GM19351 (cell line): ENCODE data around the gene AXIN2.

Experiments
- ATAC-seq: cut with Tn5 transposase; IDR thresholded peaks from one replicate; pipeline ENCODE4 v1.9.1; 2021; ENCODE audit warnings: mild to moderate bottlenecking, moderate library complexity; ENCODE audit not compliant: unreplicated experiment

The AXIN2 gene

DNA sequence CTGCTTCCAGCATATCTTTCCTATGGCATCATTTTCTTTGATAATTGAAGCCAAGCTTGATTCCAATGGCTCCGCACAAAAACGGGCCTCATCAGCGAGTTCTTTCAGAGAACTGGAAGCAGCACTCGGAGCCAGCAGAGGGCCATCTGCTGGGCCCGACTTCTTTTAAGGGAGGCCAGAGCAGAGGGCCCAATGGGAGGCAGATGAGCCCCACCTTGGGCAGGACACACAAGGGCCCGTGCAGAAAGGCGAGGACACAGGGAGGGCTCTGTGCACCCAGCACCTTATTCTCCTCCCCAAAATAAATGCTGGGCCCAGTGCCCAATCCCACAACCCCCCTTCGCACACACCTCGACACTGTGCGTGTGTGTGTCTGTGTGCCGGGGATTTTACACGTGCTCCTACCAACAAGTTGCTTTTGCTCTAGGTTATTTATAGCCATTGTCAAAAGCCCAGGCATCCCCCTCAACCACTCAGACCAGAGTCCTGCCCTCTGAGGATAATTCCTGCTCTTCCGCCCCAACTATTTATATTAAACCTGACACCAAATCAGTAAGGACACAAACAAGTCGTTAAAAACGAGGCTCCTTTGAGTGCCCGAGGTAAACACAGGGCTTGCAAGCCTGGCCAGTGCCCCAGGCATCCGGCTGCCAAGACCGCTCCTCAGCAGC is 6.8 kb downstream of the AXIN2 start:
- no peak for ATAC-seq

DNA sequence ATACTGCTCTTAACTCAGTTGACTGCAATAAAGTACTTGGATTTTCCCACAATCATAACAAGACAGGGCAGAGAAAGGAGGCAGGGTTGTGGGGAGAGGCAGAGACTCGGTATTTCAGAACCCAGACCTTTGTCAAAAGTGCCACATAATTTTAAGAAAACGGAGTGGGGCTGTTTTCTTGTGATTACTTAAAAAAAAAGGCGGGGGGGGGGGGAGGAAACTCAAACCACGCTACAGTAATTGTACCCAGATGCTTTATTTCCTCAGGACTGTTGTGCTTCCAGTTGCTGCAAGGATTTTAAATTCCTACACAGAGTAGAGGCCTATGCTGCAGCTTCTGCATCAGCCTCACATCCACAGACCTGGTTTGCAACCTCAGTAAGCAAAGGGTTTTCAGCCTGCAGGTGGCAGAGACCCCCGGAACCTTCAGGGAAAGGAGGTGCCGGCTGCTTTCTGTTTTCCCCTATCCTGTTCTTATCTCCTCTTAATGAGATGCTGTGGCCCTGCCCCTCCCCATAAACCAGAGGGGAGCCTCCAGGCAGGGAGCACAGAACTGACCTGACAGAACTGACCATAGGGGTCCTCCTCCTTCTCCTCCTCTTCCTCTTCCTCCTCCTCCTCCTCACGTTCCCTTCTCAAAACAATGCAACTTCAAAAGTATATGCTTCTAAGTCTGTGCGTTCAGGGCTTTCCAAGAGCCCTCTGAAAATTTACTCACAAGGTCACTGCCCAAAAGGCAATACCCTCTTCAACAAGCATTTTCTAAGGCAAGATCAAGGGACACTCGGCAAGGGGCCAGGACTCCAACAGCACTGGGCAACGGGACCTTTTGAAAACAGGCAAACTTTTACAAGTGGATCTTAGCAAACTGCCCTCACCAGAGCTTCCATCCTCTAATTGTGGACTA is 7.5 kb downstream of the AXIN2 start:
- no peak for ATAC-seq

GRCh38 chr17:65553009-65553645 is 8.3 kb downstream of the AXIN2 start:
- no peak for ATAC-seq

GRCh38 chr17:65552214-65552613 is 9.2 kb downstream of the AXIN2 start:
- no peak for ATAC-seq

GRCh38 chr17:65551267-65552040 is 10.0 kb downstream of the AXIN2 start:
- ATAC-seq, result no peak

DNA sequence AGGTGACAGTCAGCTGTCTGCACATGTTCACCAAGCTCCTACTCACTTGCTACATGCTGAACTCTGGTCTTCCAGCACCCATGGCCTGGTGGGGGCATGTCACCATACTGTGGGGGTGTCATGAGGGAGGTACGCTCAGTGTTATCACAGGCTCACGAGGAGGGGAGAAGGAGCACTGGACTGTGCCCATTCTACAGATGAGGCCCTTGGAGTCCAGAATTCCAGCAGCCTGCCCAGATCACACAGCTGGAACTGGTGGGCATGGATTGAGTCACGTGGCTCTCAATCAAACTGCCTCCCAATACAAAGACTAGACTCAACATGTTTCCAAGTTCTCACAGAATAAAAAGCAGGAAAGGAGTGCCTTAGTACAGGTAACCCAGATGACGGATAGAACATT is 10.7 kb downstream of the AXIN2 start:
- no peak for ATAC-seq

DNA sequence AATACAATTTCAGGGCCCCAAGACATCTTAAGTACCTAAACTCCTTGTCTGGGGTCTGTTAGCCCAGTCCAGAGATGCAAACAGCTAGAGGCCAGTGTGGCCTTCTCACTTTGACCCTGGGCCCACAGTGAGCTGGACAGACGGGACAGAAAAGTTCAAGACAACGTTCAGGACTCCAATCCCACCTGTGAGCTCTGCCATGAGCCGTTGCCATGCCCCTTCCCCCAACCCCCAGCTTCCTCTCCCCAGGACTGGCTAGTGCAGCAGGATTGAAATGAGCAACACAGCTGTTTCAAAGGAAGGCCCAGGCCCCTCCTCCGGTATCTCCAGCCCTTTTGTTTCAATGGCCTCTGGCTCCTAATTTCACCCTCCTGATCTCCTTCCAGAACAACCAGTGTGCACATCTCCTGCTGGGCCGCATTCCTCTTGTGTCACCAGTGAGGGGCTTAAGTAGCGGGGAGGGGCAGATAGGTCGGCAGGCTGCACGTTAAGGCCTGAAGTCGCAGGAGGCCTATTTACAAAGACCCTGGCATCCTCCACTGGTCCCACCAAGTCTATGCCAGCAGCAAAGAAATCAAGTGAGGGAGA is 11.3 kb downstream of the AXIN2 start:
- ATAC-seq, result no peak

DNA sequence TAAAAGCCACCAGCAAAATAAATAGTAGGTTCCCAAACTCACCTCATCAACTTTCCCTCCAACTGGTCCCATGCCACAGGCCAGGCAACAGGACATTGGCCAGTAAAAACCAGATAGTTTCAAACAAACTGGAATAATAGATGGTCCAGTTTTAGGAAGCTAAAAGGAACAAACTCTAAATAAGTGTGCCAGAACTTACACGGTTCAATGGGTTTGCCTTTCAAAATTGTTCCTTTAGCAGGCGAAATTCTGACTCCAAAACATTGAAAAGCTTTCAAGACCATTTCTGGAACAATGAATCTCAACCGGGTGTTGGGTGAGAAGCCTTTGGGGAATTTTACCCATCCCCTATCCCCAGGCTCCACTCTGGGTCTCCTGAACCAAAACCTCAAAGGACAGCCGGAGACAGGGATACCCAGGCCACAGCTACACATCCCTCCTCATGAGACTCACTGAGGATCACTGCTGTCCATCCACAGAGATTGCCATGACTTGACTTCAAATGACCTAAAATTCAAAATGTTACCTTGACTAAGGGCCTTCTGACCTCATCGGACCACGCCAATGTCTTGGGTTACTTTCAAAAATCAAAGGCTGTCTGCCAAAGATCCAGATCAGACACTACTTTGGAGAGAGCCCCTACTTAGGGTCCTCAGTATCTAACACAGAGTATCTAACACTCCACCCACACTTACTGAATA is 13.0 kb downstream of the AXIN2 start:
- ATAC-seq, result no peak

- no peak for ATAC-seq
Measured at GRCh38 chr17:65547253-65547670, 14.2 kb downstream of the AXIN2 start.

DNA sequence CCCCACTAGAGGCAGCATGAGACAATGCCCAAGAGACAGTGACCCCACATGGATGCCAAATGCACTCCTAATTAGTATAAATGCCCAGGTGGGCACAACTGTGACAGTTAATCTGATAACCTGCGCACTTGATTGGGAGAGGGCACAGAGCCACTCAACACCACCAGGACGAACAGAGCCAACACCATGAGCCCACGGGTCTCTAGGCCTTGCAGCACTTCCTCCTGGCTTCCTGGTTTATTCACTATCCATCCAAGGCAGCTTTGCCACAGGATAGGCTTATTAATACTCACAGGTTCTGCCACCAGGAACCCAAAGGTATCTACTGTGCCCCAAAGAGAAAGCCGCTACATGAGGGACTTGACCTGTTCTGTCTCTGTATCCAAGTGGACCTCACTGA is 14.9 kb downstream of the AXIN2 start:
- no peak for ATAC-seq

GRCh38 chr17:65545705-65546523 is 15.5 kb downstream of the AXIN2 start:
- ATAC-seq, result no peak

DNA sequence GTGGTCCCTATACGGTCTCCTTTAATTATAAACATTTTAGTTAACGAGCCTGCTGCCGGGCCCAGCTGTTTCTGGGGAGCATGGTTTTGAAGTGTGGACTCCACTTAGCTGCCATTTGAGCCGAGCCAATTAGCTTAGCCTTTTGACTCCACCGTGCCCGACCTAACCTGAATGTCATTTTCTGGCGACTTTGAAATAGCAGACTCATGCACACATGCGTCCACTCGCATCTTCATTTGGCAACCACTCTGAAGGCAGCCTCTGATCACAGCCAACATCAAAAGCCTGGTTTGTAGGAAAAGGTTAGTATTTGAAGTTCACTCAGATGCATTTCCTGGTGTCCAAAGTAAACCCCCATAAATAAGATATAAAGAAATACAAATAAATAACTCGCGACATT is 16.8 kb downstream of the AXIN2 start:
- no peak for ATAC-seq

GRCh38 chr17:65542610-65543009 is 18.8 kb downstream of the AXIN2 start:
- no peak for ATAC-seq

DNA sequence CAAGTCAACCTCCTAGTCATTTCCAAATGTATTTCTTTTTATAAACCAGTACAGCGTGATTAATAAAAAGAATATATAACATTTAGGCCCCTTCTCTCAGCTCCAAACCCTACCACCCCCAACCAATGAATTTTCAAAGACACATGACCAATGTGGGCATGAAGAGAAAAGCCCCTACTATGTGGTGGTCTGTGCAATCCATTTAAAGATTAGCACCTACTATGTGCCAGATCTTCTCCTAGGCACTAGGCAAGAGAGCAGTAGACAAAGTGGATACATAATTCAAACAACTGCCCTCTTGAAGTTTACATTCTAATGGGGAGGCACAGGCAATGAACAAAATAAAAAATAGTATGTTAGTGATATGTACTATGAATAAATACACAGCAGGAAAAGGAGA is 19.4 kb downstream of the AXIN2 start:
- no peak for ATAC-seq

DNA sequence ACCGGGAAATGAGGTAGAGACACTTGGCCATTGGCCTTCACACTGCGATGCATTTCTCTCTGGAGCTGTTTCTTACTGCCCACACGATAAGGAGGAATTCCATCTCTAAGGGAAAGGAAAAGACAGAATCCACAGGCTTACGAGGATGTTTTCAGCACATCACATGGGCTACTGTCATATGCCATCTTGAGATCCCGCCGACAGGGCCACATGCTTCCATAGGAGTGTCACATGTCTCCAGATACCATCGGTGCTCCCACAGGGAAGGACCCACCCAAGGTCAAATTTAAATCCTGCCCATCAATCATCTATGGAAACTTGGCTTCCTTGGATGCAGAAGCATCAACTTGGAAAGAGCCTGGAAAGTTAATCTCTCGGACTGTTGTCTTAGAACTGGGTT is 20.0 kb downstream of the AXIN2 start:
- no peak for ATAC-seq

- no peak for ATAC-seq
Measured at GRCh38 chr17:65539630-65540266, 21.7 kb downstream of the AXIN2 start.

- ATAC-seq, result no peak
Measured at GRCh38 chr17:65538675-65539529, 22.5 kb downstream of the AXIN2 start.
